Measurements from ENCODE around the gene SDHC. TPM values are rescaled to one million over a fixed set of nuclear protein-coding genes. Genes with fewer than 3 reads are reported as not detected.

The SDHC gene
- total RNA-seq, 1 experiment from 2014 or later: 192 TPM

- CTCF ChIA-PET: interaction anchor here (1.0 kb wide), 1 partner anchor 16 kb away, joined by 3 read pairs; no protein-coding TSS in a partner anchor
- H3K4me3 ChIP-seq (replicated peaks in 1 of 2; ENCODE audit: low read depth in 1 of 2, low read length in 2 of 2): no peak overlapping the region
- H3K27me3 ChIP-seq (ENCODE audit: insufficient read depth, low read length): 0 out of 2 replicates have a peak, but pooled peaks cover 6% of the 10 kb centered on the region
- ATAC-seq (no peak), DNase-seq (ENCODE audit: low read depth, low spot score) (no peak)
- H3K4me2 ChIP-seq (ENCODE audit: low read length): no peak overlapping the region
- no peaks in the 10 kb centered on the region for H3K4me1 ChIP-seq (ENCODE audit: control insufficient read depth in 1 of 2, insufficient read depth in 2 of 2, low read length in 2 of 2)
- POLR2A ChIA-PET: no interaction called here
- no peaks in the 10 kb centered on the region for H3K9me3 ChIP-seq (ENCODE audit: control insufficient read depth in 1 of 2, insufficient read depth in 1 of 2, low read depth in 1 of 2, low read length in 2 of 2)
- TF ChIP-seq POLR2AphosphoS5 (IDR thresholded peaks at IDR 0.05; ENCODE audit: low read depth, low read length) (no peak), ZFX (IDR thresholded peaks at IDR 0.05) (no peak), YY1 (IDR thresholded peaks at IDR 0.05; ENCODE audit: extremely low read depth, insufficient replicate concordance, low read depth, low read length) (no peak), EGR1 (IDR thresholded peaks at IDR 0.05; ENCODE audit: low read depth) (no peak), EZH2phosphoT487 (IDR thresholded peaks at IDR 0.05; ENCODE audit: borderline replicate concordance) (no peak), SP1 (IDR thresholded peaks at IDR 0.05; ENCODE audit: low read depth) (no peak), REST (IDR thresholded peaks at IDR 0.05; ENCODE audit: low read depth) (no peak), RAD21 (IDR thresholded peaks at IDR 0.05; ENCODE audit: low read depth) (no peak), ZNF274 (IDR thresholded peaks at IDR 0.05; ENCODE audit: low read depth, low read length) (no peak), POLR2A (IDR thresholded peaks at IDR 0.05; ENCODE audit: borderline replicate concordance, extremely low read depth, insufficient read depth, insufficient read length) (no peak), ELF1 (IDR thresholded peaks at IDR 0.05; ENCODE audit: borderline replicate concordance, low read depth) (no peak), CBX3 (IDR thresholded peaks at IDR 0.05; ENCODE audit: low read depth) (no peak), MAX (IDR thresholded peaks at IDR 0.05) (no peak), EZH2 (IDR thresholded peaks at IDR 0.05) (no peak), FOSL1 (IDR thresholded peaks at IDR 0.05; ENCODE audit: low read depth) (no peak)
- no TSS peak for BruUV-seq (replicated peaks)
- no peaks in the 10 kb centered on the region for H3K36me3 ChIP-seq (ENCODE audit: control insufficient read depth in 1 of 2, insufficient read depth in 2 of 2, low read length in 2 of 2)
- no peak overlapping the region for H2AFZ ChIP-seq (ENCODE audit: low read depth, low read length, poor library complexity, severe bottlenecking)
- H3K9me2 ChIP-seq (ENCODE audit: insufficient read depth): no peaks in the 10 kb centered on the region
- no peaks in the 10 kb centered on the region for H4K20me1 ChIP-seq (ENCODE audit: insufficient read depth)
- H3K79me2 ChIP-seq (ENCODE audit: insufficient read depth, low read length): no peaks in the 10 kb centered on the region
- RAD21 ChIA-PET (ENCODE audit: low non-redundant PET in 1 of 2, low total read pairs in 2 of 2, uncharacterized antibody in 2 of 2, unreplicated experiment in 2 of 2): no interaction called here
- no peak overlapping the region for H3K9ac ChIP-seq (ENCODE audit: low read length)
- no peak overlapping the region for H3K27ac ChIP-seq (ENCODE audit: low read depth, low read length)
- intact Hi-C loops (cut with micrococcal nuclease): no loop called here
Observed at GRCh38 chr1:161274874-161275273, 39.3 kb upstream of the SDHC start.

Measured in HCT116 (cell line).